NCI-H1092 (cell line): ENCODE data around the gene GATA5.

Experiments used
- DNase-seq: peaks from one replicate; lab custom pipeline; 2025; lab: John Stamatoyannopoulos, UW

Gene GATA5

DNA sequence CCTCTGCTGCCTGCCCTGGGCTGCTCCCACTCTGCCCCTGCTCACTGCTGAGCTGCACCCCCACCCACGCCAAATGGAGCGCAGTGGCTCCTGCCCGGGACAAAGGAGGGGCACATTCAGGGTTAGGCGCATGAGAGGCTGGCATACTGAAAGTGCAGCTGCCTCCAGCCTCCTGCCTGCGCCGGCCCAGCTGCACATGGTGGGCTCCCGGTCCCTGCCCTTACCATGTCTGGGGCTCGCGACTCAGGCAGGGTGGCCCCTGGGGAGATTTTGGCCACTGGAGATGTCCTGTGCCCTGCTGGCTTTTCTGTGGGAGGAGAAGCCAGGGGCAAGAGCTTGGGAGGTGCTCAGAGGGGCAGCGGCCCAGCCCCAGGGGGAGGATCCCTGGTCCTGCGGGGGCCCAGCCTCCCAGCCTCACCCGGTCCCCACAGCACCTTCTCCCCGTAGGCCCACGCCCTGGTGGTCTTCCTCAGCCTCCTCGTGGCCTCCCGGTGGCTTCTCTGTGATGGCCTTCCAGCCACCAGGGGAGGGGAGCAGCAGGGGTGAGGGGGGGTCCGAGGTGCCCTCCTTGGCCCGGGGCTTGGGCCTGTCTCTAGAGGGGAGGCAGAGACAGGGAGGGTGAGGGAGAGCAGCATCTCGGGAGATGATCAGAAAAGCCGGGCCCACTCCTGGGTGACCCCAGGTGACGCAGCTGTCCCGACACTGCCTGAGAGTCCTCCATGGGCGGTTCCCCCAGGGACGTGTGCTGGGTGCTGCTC is 60.3 kb downstream of the GATA5 start:
- no peak for DNase-seq

DNA sequence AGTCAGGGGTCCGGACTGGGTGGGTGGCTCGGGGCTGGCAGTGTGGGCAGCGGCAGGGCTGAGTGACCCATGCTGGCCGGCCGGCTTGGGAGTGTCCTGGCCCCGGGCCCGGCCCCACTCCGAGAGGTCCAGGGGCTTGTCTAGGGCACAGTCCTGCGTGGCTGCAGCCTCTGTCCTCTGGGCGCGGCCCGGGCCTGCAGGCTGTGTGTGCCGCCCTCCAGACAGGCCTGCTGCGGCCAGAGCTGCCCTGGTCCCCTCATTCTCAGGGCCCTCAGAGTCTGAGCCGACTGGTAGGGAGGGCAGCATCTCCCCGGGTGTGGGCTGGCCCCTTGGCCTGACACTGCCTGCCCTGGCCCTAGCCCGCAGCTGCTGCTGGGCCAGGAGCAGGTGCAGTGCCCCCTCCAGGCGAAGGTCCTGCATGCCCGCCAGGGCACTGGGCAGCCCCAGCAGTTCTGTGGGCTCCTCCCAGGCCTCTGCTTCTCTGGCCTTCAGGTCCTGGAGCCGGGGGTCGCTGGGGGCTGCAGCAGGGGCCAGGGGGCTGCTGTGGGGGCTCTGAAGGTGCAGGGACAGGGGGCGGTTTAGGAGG is 61.8 kb downstream of the GATA5 start:
- no peak for DNase-seq
